Activated CD8-positive, alpha-beta memory T cell treated with anti-CD3 and anti-CD28 coated beads, Interleukin-2, amount 50 U/mL, for 1 hour (primary cell): ENCODE results near the gene SPIN1.

ENCODE experiments used
- DNase-seq: peaks from one replicate; pipeline ENCODE4 v3.0.0-alpha.2; 2020; ENCODE audit errors: extremely low read depth

The SPIN1 gene

DNA sequence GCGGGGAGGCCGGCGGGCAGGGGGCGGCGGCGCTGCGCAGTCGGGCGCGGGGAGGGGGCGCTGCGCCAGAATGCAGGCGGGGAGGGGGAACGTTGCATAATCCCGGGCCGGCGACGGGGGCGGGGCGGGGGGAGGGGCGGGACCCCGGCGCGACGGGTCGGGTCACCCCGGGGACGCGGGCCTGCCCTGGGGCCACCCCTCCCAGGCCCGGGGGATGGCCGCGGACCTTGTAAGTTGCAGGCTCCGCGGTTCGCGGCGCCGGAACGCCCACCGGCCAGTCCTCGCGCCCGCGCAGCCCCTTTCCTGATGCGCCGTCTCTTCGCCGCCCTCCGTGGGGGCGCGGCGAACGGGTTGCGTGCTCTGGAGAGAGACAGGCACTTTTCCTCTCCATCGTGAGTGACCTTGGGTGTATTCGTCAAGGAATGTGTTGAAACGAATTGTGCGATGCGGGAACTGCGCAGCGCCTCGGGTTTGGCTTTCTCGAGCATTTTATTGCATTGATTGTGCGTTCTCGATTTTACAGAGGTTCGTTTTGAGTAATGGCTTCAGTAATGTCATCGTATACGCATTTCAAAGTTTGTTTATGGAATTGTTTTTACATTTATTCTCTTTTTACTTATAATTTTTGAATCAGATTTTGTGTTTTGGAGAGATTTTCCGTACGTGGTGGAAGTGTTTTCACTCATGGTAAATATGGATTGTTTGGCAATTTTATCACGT lies 802 bp downstream of the SPIN1 start:
- DNase-seq, result no peak

DNA sequence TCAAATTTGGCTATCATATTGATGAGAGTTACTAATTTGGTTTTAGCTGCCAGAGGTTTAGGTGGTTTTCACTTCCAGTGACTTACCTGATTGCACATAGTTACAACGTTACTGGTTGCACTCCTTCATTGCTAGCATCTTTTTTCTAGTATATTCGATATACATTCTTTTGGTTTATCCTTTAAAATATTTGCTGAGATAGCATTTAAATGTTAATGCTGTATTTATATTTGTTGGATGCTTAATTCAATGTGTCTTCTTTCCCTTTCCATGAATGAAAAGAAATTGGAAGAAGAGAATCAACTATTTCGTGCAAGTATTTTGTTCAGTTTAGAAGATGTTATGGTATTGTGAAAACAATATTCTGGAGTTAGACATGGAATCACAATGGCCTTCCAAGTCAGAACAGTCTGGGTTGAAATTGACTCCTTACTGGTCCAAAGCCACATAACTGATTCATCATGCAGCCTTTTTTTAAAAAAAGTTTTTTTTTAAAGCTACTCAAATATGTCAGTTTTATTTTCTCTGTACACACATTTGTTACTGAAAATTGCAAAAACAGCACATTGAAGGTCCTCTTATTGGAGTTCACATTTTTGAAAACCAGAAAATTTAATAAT lies 2.2 kb downstream of the SPIN1 start:
- DNase-seq, result no peak

- DNase-seq, result no peak
Measured at GRCh38 chr9:88391236-88391635, 3.0 kb downstream of the SPIN1 start.

- no peak for DNase-seq
Measured at GRCh38 chr9:88391921-88392320, 3.7 kb downstream of the SPIN1 start.

GRCh38 chr9:88392549-88392948 lies 4.3 kb downstream of the SPIN1 start:
- no peak for DNase-seq

GRCh38 chr9:88396836-88397577 lies 8.8 kb downstream of the SPIN1 start:
- no peak for DNase-seq

- DNase-seq, result no peak
Measured at GRCh38 chr9:88398016-88398415, 9.8 kb downstream of the SPIN1 start.

- DNase-seq, result no peak
Measured at GRCh38 chr9:88399966-88400365, 11.7 kb downstream of the SPIN1 start.

DNA sequence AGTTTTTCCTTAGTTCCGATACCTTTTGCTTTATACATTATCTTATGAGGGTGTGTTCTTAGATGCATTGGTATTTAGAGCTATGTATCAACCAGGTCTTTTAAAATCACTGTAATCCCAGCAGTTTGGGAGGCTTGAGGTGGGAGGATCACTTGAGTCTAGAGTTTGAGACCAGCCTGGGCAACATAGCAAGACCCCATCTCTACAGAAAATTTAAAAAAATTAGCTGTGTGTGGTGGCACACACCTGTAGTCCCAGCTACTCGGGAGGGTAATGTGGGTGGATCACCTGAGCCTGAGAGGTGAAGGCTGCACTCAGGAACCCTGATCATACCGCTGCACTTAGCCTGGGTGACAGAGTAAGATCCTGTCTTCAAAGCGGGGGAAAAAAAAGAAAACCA lies 15.1 kb downstream of the SPIN1 start:
- DNase-seq, result no peak

- no peak for DNase-seq
Measured at GRCh38 chr9:88406051-88406450, 17.8 kb downstream of the SPIN1 start.

DNA sequence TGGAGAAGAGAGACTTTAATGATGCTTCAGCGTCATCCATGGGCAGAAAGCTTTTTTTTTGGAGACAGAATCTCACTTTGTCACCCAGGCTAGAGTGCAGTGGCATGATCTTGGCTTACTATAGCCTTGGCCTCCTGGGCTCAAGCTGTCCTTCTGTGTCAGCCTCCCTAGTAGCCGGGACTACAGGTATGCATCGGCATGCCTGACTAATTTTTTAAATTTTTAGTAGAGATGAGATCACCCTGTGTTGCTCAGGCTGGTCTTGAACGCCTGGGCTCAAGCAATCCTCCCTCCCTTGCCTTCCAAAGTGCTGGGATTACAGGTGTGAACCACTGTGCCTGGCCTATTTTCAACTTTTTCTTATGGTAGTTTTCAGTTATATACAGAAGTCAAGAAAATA lies 23.2 kb downstream of the SPIN1 start:
- DNase-seq, result no peak

- no peak for DNase-seq
Measured at GRCh38 chr9:88414298-88414697, 26.1 kb downstream of the SPIN1 start.

DNA sequence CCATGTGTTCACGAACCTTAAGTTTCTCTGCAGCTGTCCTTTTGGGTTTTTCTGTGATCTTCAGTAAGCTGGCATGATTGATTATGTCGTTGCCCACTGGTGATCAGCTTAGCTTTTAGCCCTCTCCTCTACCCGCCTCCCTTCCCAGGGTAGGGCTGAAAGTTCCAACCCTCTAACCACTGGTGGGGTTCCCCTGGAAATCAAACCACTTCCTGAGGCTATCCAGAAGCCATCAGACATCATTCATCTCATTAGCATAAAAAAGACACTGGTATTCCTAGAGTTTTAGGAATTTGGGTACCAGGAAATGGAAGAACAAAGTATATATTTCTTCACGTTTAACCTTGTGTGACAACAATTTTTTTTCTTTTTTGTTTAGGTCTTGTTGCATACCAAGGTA lies 29.8 kb downstream of the SPIN1 start:
- no peak for DNase-seq

DNA sequence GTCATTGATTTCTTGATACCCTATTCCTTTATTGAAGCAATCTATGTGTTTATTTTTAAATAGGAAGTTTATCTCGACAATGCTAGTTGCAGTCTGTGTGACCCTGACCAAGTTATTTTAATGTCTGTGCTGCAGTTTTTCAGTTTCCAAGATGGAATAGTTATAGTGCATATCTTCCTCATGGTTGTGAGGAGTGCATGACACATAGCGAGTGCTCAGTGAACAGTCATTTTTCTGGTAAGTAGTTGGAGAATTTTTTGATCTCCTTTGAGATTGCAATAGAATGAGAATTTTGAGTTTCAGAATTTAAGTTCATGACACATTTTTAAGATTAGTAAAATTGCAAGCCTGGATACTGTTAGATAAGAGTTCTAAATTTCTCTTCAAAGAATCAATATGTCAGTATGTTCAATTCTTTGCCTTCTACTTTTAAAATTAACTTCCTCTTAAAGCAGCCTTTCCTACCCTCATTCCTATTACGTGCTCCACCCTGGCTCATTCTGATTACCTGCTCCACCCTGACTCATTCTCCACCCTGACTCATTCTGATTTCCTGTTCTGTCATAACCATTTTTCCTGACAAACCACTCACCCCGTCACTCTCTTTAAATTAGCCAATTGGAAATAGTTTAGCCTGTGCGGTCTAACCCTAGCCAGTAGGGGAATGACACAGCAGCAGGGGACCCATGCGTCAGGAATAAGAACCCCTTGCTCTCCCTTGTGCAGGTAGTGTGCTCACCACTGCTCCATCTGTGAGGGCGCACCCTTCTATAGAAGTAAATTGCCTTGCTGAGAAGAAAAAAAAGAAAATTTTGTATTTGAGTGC lies 30.7 kb downstream of the SPIN1 start:
- no peak for DNase-seq

GRCh38 chr9:88420227-88420626 lies 32.0 kb downstream of the SPIN1 start:
- no peak for DNase-seq

- no peak for DNase-seq
Measured at GRCh38 chr9:88421348-88421747, 33.1 kb downstream of the SPIN1 start.

GRCh38 chr9:88425538-88425950 lies 37.3 kb downstream of the SPIN1 start:
- no peak for DNase-seq

DNA sequence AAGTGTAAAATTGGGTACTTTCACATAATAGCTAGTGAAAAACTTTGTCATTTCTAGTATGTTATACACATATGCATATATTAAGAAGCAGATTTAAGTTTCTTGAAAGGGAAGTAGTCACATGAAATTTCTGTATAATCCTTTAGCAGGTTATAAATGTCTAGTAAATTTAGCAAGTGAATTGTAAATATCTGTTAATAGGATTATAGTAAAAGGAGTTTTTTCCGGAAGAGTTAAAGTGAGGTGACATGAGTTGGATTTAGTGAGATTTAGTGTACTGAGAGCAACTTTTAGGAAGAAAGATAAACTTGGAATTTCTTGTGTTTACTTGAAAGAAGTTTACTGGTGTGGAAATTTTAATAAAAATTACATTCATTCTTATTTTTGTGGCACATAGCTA lies 38.4 kb downstream of the SPIN1 start:
- DNase-seq, result no peak

GRCh38 chr9:88429595-88430430 lies 41.6 kb downstream of the SPIN1 start:
- DNase-seq, result no peak

DNA sequence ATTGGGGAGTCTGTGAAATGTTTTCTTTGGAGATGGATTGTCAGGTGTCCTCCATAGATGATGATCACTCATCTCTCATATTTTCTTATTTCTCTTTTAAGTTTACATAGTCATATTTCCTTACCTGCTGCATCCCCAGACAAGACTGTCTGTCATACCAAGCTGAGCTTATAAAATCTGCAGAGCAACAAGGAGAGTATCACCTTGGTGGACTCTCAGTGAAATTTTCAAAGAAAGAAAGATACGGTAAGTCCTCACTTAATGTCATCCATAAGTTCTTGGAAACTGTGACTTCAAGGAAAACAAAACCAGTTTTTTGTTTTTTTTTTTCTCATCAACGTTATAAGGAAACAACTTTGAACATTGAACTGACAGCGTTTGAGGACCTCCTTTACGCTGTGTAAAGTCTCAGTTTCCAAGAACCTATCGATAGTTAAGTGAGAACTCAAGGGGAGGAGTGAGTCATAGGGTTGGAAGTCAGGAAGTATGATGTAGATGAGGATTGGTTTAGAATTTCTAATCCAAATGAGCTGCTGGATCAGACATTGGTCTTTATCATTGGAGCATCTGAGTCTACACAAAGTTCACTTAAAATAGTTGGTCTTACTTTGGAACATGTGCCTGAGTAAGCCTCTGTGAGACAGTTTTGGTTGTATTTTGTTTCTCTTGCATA lies 45.5 kb downstream of the SPIN1 start:
- DNase-seq, result no peak

DNA sequence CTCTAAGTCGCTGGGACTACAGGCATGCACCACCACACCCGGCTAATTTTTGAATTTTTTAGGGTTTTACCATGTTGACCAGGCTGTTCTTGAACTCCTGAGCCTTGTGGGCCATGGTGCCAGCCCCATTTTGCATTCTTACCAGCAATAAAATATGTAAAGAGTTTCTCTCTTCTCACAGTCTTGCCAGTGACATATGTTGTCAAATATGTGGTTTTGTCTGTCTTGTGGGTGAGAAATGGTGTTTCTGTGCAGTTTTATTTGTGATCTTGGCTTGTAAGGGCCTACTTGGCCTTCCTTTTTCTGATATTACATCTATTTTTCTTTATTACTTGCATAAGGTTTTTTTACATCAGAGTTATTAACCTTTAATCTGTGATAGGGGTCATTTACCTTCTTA lies 47.1 kb downstream of the SPIN1 start:
- DNase-seq, result no peak
